ENCODE data around the gene CCER1. TPM values are rescaled to one million over a fixed set of nuclear protein-coding genes. Genes with fewer than 3 reads are reported as not detected.

CCER1 gene
- total and polyA plus RNA-seq, 9 of the 15 experiments (the other 6 are each of a cell fraction or from before 2014, with no cell fraction given): not detected

DNA sequence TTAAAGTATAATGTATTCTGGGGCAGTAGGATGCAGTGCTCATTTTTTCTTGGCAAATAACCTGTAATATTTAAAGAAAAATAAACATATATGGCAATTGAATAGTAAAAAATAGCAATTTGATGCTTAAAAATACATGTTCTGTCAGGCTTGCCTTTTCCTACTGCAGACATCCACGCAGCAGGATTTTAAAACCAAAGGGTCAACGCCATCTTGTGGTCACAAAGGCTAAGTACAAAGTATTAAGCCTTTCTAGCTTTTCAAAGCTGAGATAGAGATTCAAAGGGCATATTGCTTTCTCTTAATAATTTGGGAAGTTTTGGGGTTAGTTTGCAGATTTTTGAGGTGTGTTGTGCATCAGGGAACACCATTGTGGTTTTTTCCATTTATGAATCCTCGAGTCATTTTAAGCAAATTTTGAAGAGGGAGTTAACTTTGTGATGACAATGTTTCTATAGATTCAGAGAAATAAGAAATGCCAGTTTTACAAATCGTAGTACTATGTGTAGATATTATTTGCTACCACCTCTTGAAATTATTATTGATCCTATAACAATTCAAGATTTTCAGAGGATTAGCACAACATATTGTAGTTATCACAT is 4.7 kb upstream of the CCER1 start:
- Histone ChIP-seq H3K4me2 (ENCODE audit: insufficient read depth, low read length) (no peak overlapping the region), H3K9me3 (replicated peaks; ENCODE audit: control insufficient read depth, insufficient read depth, low read depth, low read length) (no peaks in the 10 kb centered on the region), H3K27me3 (ENCODE audit: control insufficient read depth in 2 of 2, insufficient read depth in 2 of 2, low read length in 2 of 2) (no peaks in the 10 kb centered on the region), H3K4me1 (replicated peaks in 1 of 2; ENCODE audit: control insufficient read depth in 2 of 2, insufficient read depth in 2 of 2, low read length in 2 of 2) (peaks cover 0 to 3% of the 10 kb centered on the region in 2 experiments; a peak in 1 of 5 replicates), H3K27ac (ENCODE audit: extremely low read depth, low read depth, low read length) (no peak overlapping the region), H3K36me3 (ENCODE audit: control insufficient read depth, insufficient read depth, low read length) (no peaks in the 10 kb centered on the region), H3K9me1 (ENCODE audit: control insufficient read depth, insufficient read depth, low read length) (no peaks in the 10 kb centered on the region), H3K4me3 (no peak overlapping the region), H4K20me1 (replicated peaks; ENCODE audit: control insufficient read depth, insufficient read depth, low read length) (no peaks in the 10 kb centered on the region), H3K79me2 (ENCODE audit: control insufficient read depth, insufficient read depth, low read length) (no peaks in the 10 kb centered on the region), H3K9ac (ENCODE audit: insufficient read depth in 1 of 2, low read depth in 2 of 2, low read length in 2 of 2) (no peak overlapping the region), H2AFZ (ENCODE audit: low read depth, low read length) (no peak overlapping the region)
- ChIA-PET CTCF (ENCODE audit: low intra/inter-chr PET ratio) (interaction anchor here (1.1 kb wide), 2 partner anchors 14 to 150 kb away, joined by 3 read pairs; no protein-coding TSS in a partner anchor), POLR2A (no interaction called here)
- in situ Hi-C loops (cut with MboI) (loop anchor here (25.0 kb wide), 2 partner anchors 1678 to 1947 kb away; no protein-coding TSS in a partner anchor), intact Hi-C loops (cut with micrococcal nuclease) (loop anchor here (5.0 kb wide), 3 partner anchors 368 to 1417 kb away; no protein-coding TSS in a partner anchor)
- DNase-seq (ENCODE audit: extremely low read depth in 1 of 4, low spot score in 3 of 4) (peak; percentile 13 to 50 (median 28)), FAIRE-seq (peak; percentile 87), ATAC-seq (peak; percentile 82)
- TF ChIP-seq POLR2AphosphoS2 (IDR thresholded peaks at IDR 0.05; ENCODE audit: low read length) (no peak), SMC3 (conservative IDR thresholded peaks at IDR 0.05; ENCODE audit: insufficient read depth, low read depth, low read length) (0 out of 2 replicates have a peak, but pooled peaks have one; percentile 40), RAD21 (CRISPR knock-in tag; conservative IDR thresholded peaks at IDR 0.05 in 1 of 2, IDR thresholded peaks at IDR 0.05 in 1 of 2) (peak; percentile 43 to 66; a peak in 3 of 4 replicates)
- TF ChIP-seq, protein P1, sequence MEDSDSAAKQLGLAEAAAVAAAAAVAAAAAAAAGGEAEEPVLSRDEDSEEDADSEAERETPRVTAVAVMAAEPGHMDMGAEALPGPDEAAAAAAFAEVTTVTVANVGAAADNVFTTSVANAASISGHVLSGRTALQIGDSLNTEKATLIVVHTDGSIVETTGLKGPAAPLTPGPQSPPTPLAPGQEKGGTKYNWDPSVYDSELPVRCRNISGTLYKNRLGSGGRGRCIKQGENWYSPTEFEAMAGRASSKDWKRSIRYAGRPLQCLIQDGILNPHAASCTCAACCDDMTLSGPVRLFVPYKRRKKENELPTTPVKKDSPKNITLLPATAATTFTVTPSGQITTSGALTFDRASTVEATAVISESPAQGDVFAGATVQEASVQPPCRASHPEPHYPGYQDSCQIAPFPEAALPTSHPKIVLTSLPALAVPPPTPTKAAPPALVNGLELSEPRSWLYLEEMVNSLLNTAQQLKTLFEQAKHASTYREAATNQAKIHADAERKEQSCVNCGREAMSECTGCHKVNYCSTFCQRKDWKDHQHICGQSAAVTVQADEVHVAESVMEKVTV (CRISPR knock-in tag; IDR thresholded peaks at IDR 0.05): peak; percentile 24; the same call in 1 of the 2 replicates
- TF ChIP-seq, protein P2, sequence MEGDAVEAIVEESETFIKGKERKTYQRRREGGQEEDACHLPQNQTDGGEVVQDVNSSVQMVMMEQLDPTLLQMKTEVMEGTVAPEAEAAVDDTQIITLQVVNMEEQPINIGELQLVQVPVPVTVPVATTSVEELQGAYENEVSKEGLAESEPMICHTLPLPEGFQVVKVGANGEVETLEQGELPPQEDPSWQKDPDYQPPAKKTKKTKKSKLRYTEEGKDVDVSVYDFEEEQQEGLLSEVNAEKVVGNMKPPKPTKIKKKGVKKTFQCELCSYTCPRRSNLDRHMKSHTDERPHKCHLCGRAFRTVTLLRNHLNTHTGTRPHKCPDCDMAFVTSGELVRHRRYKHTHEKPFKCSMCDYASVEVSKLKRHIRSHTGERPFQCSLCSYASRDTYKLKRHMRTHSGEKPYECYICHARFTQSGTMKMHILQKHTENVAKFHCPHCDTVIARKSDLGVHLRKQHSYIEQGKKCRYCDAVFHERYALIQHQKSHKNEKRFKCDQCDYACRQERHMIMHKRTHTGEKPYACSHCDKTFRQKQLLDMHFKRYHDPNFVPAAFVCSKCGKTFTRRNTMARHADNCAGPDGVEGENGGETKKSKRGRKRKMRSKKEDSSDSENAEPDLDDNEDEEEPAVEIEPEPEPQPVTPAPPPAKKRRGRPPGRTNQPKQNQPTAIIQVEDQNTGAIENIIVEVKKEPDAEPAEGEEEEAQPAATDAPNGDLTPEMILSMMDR (IDR thresholded peaks at IDR 0.05 in 2 of 3, conservative IDR thresholded peaks at IDR 0.05 in 1 of 3; ENCODE audit: insufficient read depth in 2 of 3, low read depth in 1 of 3, low read length in 3 of 3): peak; percentile 62 to 67 (median 66)
- BruUV-seq (replicated peaks): no TSS peak
- 1% methylated on average over 4 of the region's 4 CpGs for WGBS (ENCODE audit: insufficient coverage, low coverage, missing lambda C conversion rate)

Data from K562 (cell line).